DND-41 (cell line): ENCODE data around the gene MYO5C.

Experiments
- ATAC-seq: fragments of 200-7000 bp; cut with Tn5 transposase; 3 replicates; pipeline ENCODE4 v1.9.1; 2021; ENCODE audit warnings: low read depth; ENCODE audit not compliant: insufficient read depth
- DNase-seq: peaks from one replicate; pipeline ENCODE4 v3.0.0-alpha.2; 2020
- H2AFZ ChIP-seq: 2 replicates; pipeline ENCODE4 v1.6.0; 2012; ENCODE audit warnings: low read depth, low read length
- H3K27ac ChIP-seq: 2 replicates; pipeline ENCODE4 v1.5.1; 2012; ENCODE audit warnings: low read length, inconsistent platforms
- H3K27me3 ChIP-seq: fragments of 200-600 bp; sonication (generic); 2 replicates; pipeline ENCODE4 v1.6.0; 2012; ENCODE audit warnings: low read length, mild to moderate bottlenecking, inconsistent platforms; ENCODE audit not compliant: insufficient read depth, poor library complexity
- H3K36me3 ChIP-seq: 2 replicates; pipeline ENCODE4 v1.5.1; 2012; ENCODE audit warnings: low read length, inconsistent platforms; ENCODE audit not compliant: insufficient read depth
- H3K4me1 ChIP-seq: 2 replicates; pipeline ENCODE4 v1.5.1; 2012; ENCODE audit warnings: mild to moderate bottlenecking, low read length; ENCODE audit not compliant: insufficient read depth
- H3K4me2 ChIP-seq: 2 replicates; pipeline ENCODE4 v1.6.0; 2012; ENCODE audit warnings: mild to moderate bottlenecking, moderate library complexity, low read length, inconsistent platforms; ENCODE audit not compliant: insufficient read depth
- H3K4me3 ChIP-seq, 2 experiments: fragments of 200-600 bp in 1 of 2; shearing (Covaris generic) in 1 of 2; 2 replicates each; pipeline ENCODE4 v1.5.1; 2012 to 2016; ENCODE audit warnings: inconsistent platforms in 2 of 2, low read length in 2 of 2, mild to moderate bottlenecking in 2 of 2, low read depth in 1 of 2, moderate library complexity in 1 of 2
- H3K79me2 ChIP-seq: 2 replicates; pipeline ENCODE4 v1.6.0; 2012; ENCODE audit warnings: low read length, inconsistent platforms; ENCODE audit not compliant: insufficient read depth
- H3K9ac ChIP-seq: 2 replicates; pipeline ENCODE4 v1.6.0; 2012; ENCODE audit warnings: low read depth, mild to moderate bottlenecking, inconsistent platforms, low read length, moderate library complexity
- H3K9me3 ChIP-seq: 2 replicates; pipeline ENCODE4 v1.5.1; 2012; ENCODE audit warnings: low read length, moderate library complexity, mild to moderate bottlenecking, inconsistent platforms; ENCODE audit not compliant: insufficient read depth, severe bottlenecking
- H4K20me1 ChIP-seq: 2 replicates; pipeline ENCODE4 v1.6.0; 2012; ENCODE audit warnings: low read length; ENCODE audit not compliant: insufficient read depth
- CTCF ChIP-seq: IDR thresholded peaks from 2 replicates; pipeline ENCODE4 v1.5.1; 2012; ENCODE audit warnings: borderline replicate concordance, low read length, moderate library complexity, mild to moderate bottlenecking; ENCODE audit not compliant: poor library complexity, severe bottlenecking; ENCODE audit errors: extremely low read depth
- EZH2 ChIP-seq: IDR thresholded peaks from 3 replicates; pipeline ENCODE4 v1.6.1; 2012; ENCODE audit warnings: borderline replicate concordance, low read depth, mild to moderate bottlenecking, moderate library complexity, low read length, inconsistent platforms; ENCODE audit not compliant: severe bottlenecking

The MYO5C gene

GRCh38 chr15:52144656-52145178 is 150.9 kb downstream of the MYO5C start:
- Histone ChIP-seq H3K27me3 (no peaks in the 10 kb centered on the region), H3K9me3 (no peaks in the 10 kb centered on the region), H2AFZ (no peak overlapping the region), H3K36me3 (peaks cover 12% of the 10 kb centered on the region; the same call in 1 of the 2 replicates), H3K4me2 (no peak overlapping the region), H3K79me2 (no peaks in the 10 kb centered on the region), H3K4me1 (no peaks in the 10 kb centered on the region), H3K27ac (no peak overlapping the region), H3K9ac (no peak overlapping the region), H4K20me1 (no peaks in the 10 kb centered on the region), H3K4me3 (no peak overlapping the region)
- ATAC-seq, result no peak
- TF ChIP-seq CTCF (no peak), EZH2 (no peak)
- DNase-seq, result no peak

- Histone ChIP-seq H3K27ac (no peak overlapping the region), H4K20me1 (no peaks in the 10 kb centered on the region), H3K4me3 (no peak overlapping the region), H3K27me3 (no peaks in the 10 kb centered on the region), H3K4me2 (no peak overlapping the region), H3K36me3 (peaks cover 7% of the 10 kb centered on the region; the same call in 1 of the 2 replicates), H2AFZ (no peak overlapping the region), H3K79me2 (no peaks in the 10 kb centered on the region), H3K9me3 (no peaks in the 10 kb centered on the region), H3K4me1 (no peaks in the 10 kb centered on the region), H3K9ac (no peak overlapping the region)
- ATAC-seq (no peak), DNase-seq (no peak)
- TF ChIP-seq CTCF (no peak), EZH2 (no peak)
Observed at GRCh38 chr15:52143873-52144272, 151.7 kb downstream of the MYO5C start.
